Amygdala (tissue), 56 donors: ENCODE measurements around the gene CCNDBP1.
"Not testable (repeated sequence)": the region's sequence is repeated elsewhere in the genome, so short reads cannot be mapped to it uniquely, and the experiment has no call there.

Source experiments
- DNase-seq, 56 donors: peaks; one replicate each; lab custom pipeline; 2025; lab: John Stamatoyannopoulos, UW

CCNDBP1 gene

DNA sequence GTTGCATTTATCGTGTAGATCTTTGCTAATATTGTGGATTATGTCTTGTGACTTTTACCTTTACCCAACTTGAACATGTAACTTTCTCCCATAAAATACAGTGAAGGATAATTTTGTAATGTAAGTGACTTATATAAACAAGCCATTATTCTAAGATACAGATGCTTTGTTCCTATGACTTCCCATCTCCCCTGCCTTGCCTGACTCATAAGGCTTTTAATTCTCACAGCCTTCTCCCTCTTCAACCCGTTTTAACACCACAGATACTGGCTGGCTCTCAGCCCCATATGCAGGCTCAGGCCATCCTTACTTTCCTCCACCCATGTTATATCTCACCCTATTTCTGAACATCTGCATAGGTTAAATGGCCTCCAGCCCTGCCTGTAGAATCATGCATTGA is 4.1 kb downstream of the CCNDBP1 start:
- DNase-seq: no peak

DNA sequence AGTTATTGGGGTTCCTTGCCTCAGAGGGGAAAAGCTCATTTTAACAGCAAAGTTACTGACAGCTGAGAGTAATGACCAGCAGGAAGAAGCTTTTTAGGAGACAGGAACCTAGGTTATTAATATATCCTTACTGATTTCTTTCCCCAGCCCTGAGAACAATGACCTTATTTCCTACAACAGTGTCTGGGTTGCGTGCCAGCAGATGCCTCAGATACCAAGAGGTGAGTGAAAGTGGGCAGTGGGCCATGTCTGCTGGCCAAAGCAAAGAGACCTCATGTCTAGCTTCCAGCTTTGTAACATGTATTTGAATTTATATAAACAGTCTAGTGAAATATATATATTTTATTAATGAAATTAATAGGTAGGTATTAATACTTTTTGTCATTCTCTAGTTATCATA is 5.0 kb downstream of the CCNDBP1 start:
- no peak for DNase-seq

DNA sequence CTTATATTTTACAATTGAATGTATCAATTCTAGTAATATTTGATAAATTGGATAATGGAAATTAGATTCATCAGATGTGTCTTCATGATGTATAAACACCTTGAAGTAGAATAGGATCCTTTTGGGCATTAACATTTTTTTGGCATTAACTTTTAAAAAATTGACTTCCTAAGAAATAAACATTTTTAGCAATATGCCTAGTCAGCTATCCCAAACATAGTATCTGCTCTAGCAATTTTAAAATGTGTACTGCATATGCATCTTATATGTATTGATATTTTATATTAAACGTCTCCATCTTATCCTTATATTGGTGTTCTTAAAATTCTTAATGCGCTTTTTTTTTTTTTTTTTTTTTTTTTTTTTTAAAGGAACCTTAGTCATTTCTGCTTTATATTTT is 8.5 kb downstream of the CCNDBP1 start:
- no peak for DNase-seq

DNA sequence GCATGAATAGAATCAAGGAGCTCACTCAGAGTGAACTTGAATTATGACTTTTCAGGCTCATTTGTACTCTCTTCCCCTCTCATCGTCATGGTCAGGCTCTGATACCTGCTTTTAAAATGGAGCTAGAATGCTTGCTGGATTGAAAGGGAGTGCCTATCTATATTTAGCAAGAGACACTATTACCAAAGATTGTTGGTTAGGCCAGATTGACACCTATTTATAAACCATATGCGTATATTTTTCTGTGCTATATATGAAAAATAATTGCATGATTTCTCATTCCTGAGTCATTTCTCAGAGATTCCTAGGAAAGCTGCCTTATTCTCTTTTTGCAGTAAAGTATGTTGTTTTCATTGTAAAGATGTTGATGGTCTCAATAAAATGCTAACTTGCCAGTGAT is 9.6 kb downstream of the CCNDBP1 start:
- DNase-seq: no peak

DNA sequence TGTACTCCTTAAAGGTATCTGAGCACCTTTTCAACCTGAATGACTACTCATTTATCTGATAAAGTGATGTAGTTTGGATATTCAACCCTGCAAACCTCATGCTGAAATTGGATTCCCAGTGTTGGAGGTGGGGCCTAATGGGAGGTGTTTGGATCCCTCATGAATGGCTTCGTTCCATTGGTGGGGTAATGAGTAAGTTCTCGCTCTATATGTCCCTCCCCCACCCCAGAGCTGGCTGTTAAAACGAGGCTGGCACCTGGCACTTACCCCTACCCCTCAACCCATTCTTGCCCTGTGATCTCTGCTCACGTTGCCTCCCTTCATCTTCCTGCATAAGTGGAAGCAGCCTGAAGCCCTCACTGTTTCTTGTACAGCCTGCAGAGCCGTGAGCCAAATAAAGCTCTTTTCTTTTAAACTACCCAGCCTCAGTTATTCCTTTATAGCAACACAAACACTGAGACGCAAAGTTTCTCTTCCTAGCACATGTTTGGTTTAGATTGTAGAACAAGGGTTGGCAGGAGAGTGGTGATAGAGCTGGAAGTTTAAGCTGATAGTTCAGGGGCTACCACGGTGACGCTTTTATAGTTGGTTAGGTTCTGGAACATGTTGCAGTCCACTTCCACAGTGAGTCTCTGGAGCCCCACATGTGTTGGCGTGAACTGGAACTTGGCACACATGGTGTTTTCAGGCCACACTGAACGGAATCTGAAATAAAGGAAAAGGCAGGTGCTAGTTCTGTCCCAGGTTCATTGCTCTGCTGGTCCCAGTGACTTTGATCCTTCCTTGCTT is 11.8 kb downstream of the CCNDBP1 start:
- no peak for DNase-seq

DNA sequence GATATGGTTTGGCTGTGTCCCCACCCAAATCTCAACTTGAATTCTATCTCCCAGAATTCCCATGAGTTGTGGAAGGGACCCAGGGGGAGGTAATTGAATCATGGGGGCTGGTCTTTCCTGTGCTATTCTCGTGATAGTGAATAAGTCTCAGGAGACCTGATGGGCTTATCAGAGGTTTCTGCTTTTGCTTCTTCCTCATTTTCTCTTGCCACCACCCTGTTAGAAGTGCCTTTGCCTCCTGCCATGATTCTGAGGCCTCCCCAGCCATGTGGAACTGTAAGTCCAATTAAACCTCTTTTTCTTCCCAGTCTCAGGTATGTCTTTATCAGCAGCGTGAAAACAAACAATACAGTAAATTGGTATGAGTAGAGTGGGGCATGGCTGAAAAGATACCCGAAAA is 12.6 kb downstream of the CCNDBP1 start:
- not testable (repeated sequence) for DNase-seq

DNA sequence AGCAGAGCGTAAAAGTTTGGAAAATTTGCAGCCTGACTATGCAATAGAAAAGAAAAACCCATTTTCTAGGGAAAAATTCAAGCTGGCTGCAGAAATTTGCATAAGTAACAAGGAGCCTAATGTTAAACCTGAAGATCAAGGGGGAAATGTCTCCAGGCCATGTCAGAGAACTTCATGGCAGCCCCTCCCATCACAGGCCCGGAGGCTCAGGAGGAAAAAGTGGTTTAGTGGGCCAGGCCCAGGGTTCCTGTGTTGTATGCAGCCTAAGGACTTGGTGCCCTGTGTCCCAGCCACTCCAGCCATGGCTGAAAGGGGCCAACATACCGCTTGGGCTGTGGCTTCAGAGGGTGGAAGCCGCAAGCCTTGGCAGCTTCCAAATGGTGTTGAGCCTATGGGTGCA is 13.4 kb downstream of the CCNDBP1 start:
- not testable (repeated sequence) for DNase-seq

DNA sequence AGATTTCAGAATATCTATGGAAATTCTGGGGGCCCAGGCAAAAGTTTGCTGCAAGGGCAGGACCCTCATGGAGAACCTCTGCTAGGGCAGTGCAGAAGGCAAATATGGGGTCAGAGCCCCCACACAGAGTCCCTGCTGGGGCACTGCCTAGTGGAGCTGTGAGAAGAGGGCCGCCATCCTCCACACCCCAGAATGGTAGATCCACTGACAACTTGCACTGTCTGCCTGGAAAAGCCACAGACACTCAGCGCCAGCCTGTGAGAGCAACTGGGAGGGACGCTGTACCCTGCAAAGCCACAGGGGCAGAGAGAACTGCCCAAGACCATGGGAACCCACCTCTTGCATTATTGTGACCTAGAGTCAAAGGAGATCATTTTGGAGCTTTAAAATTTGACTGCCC is 13.8 kb downstream of the CCNDBP1 start:
- no peak for DNase-seq

DNA sequence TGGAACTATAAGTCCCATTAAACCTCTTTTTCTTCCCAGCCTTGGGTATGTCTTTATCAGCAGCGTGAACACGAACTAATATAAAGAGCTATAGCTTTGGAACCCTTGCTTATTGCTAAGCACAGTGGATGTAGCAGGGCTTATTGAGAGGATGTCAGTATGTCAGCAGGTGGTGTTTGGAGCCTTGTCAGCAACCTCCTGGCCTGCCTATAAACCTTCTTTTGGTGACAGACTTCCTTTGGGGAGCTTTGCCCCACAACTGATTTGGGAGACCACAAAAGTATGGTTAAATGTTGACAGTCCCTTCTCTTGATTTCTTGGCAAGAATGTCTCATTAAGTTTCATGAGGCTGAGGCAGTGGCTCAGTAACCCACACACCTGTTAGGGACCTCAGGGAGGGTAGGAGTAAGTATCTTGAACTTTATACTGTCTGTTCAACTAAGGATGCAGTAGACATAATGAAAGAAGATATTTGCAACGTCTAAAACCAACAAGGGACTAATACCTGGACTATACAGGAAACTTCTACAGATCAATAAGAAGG is 14.8 kb downstream of the CCNDBP1 start:
- DNase-seq: no peak

DNA sequence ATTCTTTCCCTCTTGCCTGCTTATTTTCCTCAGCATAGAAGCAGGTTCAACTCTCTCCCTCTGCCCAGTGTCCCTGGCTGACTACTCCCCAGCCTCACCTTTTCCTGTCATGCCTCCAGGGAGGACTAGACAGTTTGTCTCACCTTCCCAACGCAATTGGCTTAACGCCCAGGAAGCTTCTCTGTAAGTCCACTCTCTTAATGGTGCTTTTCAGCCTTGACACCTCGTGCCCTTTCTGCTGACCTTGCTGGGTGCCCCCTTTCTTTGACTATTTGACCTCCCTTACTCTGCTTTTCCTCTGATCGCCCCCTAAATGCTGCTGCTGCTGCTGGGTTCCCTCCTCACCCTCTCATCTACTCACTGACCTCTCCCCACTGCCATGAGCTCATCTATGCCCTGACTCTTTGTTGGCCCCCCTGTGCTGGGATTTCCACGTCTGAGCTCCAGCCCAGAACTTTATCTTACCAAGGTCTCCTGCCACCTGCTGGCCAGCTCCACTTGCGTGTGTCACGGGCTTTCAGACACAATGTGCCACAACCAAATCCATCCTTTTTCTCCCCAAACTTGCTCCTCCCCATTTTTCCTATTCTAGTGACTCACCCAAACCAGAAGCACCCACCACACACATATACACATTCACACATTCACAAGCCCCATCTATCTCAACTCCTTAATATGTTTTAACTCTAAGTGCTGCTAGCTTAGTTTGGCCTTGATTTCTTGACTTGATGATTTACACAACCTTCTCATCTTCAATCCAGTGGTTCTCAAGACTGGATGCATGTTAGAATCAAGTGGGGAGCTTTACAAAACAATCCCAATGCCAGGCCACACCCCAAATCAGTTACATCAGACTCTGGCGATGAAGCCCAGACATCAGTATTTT is 19.1 kb downstream of the CCNDBP1 start:
- DNase-seq: peak in 9 of 56 donors; percentile 6 to 40 (median 17)

DNA sequence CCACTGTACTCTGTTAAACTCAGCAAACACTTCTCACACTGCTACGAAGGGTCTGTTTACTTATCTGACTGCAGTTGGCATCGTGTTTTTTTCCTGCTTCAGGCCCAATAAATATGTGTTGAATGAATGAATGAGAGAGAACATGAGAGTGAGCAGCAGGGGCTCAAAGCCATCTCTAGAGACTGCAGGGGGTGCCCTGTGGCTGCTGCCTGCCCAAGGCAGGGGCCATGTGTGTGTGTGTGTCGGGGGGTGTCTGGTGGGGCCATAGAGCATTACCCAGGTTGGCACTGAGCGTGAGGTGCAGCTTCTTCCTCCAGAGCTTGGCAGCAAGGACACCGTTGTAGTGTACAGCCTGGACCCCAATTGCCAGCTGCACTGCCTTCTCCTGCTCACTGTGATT is 20.9 kb downstream of the CCNDBP1 start:
- DNase-seq: no peak

DNA sequence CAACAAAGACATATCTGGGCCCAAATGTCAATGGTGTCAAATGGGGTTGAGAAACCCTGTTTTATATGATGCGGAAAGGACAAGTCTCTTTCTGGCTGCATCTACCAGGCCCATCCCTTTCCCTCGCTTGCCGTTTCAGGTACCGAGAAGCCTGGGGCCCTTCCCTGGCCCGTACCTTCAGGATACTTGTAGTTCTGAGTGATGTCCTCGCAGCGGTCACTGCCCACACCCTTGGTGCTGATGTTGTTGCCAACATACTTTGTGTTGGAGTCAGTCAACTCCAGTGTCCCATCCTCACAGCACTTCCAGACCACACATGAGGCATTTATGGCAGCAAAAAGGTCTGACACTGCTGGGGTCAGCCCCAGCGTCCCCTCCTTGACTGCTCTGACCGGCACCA is 21.8 kb downstream of the CCNDBP1 start:
- no peak for DNase-seq

DNA sequence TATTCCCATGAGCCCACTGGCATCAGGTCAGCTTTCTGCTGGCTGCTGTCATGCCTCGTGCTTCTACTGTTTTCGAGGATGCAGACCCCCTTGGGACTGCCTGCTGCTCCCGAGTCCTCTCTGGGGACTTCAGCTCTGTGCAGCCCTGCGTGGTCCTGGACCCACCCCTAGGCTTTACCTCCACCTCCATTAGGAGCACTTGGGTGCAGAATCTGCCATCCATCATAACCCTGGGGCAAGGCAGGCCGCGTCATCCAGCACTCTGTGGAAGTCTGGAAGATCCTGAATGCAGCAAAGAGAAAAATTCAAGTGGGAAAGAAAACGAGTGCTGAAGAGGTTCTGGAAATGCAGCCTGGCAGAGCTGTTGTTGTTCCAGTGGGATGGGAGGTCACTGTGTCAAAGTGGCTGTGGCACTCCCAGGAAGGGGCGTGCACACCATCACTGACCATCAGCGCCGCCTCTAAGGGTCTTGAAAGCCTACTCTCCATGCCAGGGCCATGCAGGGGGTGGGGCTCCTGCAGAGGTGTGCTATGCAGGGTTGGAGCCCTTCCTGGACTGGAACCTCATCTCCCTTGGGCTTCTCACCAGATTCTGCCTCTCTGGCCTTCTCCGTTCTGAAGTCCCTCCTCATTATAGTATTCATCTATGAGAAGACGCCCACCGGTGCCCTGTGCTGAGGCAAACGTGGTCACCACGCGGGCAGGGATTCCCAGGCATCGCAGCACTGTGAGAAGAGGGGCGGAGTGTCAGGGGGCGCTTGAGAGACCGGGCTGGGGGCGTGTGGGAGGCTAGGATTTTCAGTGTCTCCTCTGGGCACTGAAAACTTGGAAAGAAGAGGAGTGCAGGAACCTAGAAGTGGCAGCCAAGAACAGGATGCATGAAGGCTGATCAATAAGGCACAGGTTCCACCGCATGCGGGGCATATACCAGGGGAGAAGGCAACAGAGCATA is 23.1 kb downstream of the CCNDBP1 start:
- no peak for DNase-seq

DNA sequence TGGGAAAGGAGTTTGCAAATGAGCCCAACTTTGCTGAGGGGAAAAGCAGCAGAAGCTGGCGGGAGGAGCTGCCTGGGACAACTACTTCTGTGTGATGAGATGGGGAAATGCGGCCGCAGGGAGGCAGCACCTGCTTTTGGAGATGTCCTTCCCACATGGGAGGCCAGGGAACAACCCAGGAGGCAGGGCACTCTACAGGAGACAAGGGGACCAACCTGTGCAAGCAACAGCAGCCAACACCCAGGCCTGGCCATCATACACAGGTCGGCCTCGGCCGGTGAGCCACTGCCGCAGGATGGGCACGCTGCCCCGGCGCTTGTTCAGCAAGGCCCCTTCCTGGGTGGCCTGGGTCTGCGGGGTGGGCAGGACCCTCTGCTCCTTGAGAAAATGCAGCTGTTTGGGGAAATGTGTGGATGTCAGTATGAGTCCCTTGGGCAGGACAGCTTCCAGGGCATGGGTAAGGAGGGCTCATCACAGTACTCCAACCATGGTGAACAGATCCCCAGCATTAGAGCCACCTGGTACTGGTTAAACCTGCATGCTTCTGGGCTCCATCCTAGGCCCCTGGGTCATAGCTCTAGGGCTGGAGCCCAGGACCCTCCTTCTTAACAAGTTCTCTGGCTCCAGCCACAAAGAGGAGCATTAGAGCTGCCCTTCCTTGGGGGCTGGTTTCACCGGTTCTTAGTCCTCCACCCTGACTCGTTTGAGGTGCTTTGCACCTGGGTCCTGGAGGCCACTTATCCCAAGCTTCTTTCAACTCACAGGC is 24.0 kb downstream of the CCNDBP1 start:
- DNase-seq: no peak

DNA sequence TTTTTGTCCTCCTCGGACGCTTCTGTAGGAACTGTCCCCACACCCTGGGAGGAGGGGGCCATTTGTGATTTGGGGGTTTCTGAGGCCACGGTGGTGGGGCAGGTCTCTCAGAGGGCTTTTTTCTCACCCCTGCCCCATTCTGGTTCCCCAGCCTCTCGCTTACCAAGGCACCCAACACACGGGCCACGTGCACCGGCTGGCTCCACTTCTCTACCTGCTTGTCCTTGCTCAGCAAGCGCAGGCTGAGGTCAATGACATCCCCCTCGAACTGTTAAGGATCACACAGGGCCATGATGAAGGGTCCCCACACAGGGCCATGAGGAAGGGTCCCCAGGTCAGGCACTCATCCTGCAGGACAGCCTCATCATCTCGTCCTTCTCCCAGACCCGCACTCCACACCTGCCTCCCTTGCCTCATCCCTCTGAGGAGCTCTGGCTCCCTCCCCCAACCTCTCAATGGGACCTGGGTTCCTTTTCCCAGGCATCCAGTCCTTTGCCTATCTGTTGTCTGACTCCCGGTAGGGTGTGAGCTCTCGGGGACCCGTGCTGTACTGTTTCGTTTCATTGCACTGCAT is 25.1 kb downstream of the CCNDBP1 start:
- no peak for DNase-seq

DNA sequence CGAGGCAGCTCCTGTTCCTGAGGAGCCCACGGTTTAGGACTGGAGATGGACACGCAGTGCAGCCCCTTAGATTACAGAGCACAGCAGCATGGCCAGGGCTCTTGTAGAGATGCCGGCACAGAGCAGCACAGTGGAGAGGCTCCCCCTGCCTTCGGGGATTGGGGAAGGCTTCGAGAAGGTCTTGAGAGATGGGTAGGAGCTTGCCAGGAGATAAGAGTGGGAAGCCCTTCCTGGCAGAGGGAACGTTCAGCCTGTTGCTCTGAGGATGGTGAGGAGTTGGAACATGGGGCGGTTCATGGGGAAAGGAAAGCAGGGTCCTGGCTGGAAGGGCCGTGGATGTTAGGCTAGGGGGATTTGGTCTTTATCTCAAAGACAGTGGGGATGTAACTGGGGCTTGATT is 25.6 kb downstream of the CCNDBP1 start:
- no peak for DNase-seq

DNA sequence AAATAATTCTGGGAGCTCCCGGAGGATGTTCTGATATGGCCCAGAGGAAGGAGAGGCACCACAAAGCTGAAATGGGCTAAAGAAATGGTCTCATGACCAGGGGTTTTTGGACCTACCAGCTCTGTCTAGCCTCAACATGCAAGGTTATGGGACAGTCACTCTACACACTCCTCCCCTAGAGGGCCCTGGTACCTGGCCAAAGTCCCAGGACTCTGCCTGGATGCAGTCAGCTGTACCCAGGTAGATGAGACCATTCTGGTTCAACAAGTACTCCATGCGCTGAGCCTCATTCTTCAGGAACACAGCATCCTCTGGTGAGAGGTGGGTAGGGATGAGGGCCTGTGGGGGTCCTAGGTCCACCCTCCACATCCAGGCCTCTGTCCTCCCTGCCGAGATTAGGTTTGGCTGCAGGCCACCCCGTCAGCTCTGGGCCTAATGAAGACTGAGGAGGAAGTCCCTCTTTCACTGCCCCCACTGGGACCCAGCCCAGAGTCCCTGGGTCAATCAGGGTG is 26.1 kb downstream of the CCNDBP1 start:
- no peak for DNase-seq

DNA sequence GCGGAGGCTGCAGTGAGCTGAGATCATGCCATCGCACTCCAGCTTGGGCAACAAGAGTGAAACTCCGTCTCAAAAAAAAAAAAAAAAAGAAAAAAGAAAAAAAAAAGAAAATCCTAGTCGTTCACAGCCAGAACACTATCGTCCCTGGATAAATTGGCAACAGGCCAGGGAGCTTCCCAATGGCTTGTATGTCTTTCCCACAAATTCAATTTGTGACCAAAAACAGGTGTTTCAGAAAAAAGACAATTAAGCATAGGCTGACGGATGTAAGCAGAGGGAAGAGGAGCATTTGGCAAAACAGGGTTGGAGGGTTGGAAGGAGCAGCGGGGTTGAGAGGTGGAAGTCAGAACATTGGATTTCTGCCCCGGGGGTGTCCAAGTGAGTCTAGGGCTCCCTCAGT is 27.1 kb downstream of the CCNDBP1 start:
- DNase-seq: no peak

DNA sequence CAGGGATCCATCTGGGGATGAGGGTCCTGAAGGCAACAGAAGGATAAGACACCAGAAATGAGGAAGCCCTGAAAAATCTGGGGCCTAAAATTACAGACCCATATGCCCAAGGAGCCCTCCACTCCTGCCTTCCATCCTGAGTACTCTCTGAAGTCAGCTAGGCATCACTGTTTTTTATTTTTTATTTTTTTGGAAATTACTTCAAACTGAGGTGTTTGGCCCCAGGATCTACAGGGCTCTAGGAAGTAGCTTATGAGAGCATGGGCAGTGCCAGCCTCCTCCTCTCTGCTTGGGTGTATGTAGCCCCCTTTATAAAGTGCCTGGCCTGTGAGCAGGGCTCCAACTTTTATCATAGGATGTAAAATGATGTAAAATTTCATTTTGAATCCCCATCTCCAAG is 27.7 kb downstream of the CCNDBP1 start:
- no peak for DNase-seq
